ENCODE data around the gene MYL2. TPM values are rescaled to one million over a fixed set of nuclear protein-coding genes. Genes with fewer than 3 reads are reported as not detected.

The MYL2 gene
- total RNA-seq, 4 donors from 2014 or later, result not detected

DNA sequence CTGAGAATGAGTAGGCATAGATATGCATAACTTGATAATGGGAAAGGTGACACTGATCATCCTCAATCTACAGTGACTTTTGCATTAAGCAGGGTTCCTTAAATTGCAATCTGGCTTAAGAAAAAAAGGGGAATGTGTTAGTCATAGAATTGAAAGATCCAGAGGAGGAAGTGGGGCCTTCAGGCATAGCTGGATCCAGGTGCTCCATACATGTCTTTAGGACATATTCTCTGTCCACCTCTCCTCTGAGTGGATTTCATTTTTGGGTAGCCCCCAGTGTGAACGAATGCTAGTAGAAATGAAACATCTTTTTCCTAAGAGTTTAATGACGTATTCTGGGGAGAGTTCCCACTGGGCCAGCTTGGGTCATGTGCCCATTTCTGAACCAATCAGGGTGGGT lies 46.0 kb downstream of the MYL2 start:
- TF ChIP-seq, protein P1, sequence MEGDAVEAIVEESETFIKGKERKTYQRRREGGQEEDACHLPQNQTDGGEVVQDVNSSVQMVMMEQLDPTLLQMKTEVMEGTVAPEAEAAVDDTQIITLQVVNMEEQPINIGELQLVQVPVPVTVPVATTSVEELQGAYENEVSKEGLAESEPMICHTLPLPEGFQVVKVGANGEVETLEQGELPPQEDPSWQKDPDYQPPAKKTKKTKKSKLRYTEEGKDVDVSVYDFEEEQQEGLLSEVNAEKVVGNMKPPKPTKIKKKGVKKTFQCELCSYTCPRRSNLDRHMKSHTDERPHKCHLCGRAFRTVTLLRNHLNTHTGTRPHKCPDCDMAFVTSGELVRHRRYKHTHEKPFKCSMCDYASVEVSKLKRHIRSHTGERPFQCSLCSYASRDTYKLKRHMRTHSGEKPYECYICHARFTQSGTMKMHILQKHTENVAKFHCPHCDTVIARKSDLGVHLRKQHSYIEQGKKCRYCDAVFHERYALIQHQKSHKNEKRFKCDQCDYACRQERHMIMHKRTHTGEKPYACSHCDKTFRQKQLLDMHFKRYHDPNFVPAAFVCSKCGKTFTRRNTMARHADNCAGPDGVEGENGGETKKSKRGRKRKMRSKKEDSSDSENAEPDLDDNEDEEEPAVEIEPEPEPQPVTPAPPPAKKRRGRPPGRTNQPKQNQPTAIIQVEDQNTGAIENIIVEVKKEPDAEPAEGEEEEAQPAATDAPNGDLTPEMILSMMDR (IDR thresholded peaks at IDR 0.05), result no peak
- TF ChIP-seq POLR2A (IDR thresholded peaks at IDR 0.05), result no peak
- H3K27ac ChIP-seq, result no peak overlapping the region
- H3K36me3 ChIP-seq, result no peaks in the 10 kb centered on the region
- H3K4me1 ChIP-seq, result no peaks in the 10 kb centered on the region
- no peaks in the 10 kb centered on the region for H3K9me3 ChIP-seq
- no peak for DNase-seq
- H3K27me3 ChIP-seq, result no peaks in the 10 kb centered on the region
- no peak overlapping the region for H3K4me3 ChIP-seq

DNA sequence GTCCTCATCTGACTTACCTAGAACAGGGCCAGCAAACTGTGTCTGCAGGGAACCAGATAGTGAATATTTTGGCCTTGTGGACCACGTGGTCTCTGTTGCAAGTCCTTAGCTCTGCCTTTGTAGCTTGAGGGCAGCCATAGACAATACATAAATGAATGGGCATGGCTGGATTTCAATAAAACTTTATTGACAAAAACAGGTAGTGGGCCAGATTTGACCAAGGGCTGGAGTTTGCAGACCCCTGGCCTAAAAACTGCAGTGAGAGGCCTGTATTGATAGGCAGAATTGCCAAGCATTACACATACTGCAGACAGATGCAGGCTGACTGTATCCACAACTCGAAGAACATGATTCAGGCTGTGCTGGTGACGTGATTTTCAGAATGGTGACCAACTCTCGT lies 48.3 kb downstream of the MYL2 start:
- no peak for TF ChIP-seq POLR2A (IDR thresholded peaks at IDR 0.05)
- no peaks in the 10 kb centered on the region for H3K27me3 ChIP-seq
- H3K9me3 ChIP-seq, result no peaks in the 10 kb centered on the region
- H3K4me3 ChIP-seq, result no peak overlapping the region
- DNase-seq, result no peak
- H3K4me1 ChIP-seq, result no peaks in the 10 kb centered on the region
- no peak overlapping the region for H3K27ac ChIP-seq
- H3K36me3 ChIP-seq, result no peaks in the 10 kb centered on the region

DNA sequence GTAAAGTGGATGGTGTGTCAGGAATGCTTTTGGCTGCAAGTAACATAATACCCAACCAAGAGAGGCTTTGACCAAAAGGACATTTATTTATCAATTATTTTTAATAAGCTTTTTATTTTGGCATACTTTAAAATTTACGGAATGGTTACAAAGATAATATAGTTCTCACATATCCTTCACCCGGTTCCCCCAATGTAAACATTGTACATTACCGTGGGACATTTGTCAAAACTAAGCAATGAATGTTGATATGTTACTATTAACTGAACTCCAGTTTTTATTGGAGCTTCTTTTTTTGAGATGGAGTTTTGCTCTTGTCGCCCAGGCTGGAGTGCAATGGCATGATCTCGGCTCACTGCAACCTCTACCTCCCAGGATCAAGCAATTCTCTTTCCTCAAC lies 50.6 kb downstream of the MYL2 start:
- Histone ChIP-seq H3K4me3 (no peak overlapping the region), H3K27me3 (no peaks in the 10 kb centered on the region), H3K36me3 (no peaks in the 10 kb centered on the region), H3K9me3 (no peaks in the 10 kb centered on the region), H3K4me1 (no peaks in the 10 kb centered on the region), H3K27ac (no peak overlapping the region)
- DNase-seq, result no peak
- no peak for TF ChIP-seq POLR2A (IDR thresholded peaks at IDR 0.05)
- TF ChIP-seq, protein P1 (IDR thresholded peaks at IDR 0.05), result no peak

DNA sequence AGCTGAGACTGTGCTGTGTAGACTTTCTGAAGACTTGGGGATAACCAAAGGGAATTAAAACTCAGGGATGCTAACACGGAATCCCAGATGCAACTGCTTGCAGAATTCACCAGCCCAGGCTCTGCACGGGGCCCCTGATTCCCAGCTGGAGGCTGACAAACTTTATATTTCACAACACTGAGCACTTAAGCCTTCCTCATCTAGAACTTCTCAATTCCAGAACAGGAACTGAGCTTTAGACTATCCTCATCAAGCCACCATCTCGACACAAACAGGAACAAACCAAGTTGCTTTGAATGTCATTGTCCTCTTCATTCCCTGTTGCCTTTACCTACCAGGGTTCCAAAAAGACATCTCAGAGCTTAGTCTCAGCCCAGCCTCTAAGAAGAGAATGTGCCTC lies 51.4 kb downstream of the MYL2 start:
- DNase-seq, result no peak
- Histone ChIP-seq H3K27ac (no peak overlapping the region), H3K27me3 (no peaks in the 10 kb centered on the region), H3K4me1 (no peaks in the 10 kb centered on the region), H3K36me3 (no peaks in the 10 kb centered on the region), H3K9me3 (no peaks in the 10 kb centered on the region), H3K4me3 (no peak overlapping the region)
- TF ChIP-seq POLR2A (IDR thresholded peaks at IDR 0.05), result no peak
- TF ChIP-seq, protein P1 (IDR thresholded peaks at IDR 0.05), result no peak

DNA sequence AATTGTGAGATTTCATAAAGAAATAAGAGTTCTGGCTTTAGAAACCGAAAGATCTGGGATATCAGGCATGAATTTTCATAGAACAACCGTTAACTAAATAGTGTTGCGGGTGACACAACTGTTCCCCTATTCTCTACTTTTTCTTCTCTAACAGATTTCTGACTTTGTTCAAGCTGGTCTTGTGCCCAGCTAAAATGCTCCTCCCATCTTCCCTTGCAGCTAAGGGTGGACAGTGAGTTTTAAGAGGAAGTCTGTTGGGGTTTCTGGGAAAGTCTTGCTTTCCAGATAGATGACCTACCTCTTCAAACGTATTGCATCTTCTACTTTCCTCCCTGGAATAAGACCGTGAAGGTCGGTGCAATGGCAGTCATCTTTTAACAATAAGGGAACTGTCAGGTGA lies 54.9 kb downstream of the MYL2 start:
- no peaks in the 10 kb centered on the region for H3K9me3 ChIP-seq
- no peaks in the 10 kb centered on the region for H3K27me3 ChIP-seq
- H3K4me3 ChIP-seq, result no peak overlapping the region
- DNase-seq, result no peak
- H3K4me1 ChIP-seq, result no peaks in the 10 kb centered on the region
- H3K27ac ChIP-seq, result no peak overlapping the region
- no peaks in the 10 kb centered on the region for H3K36me3 ChIP-seq
- no peak for TF ChIP-seq POLR2A (IDR thresholded peaks at IDR 0.05)
- TF ChIP-seq, protein P1 (IDR thresholded peaks at IDR 0.05), result no peak

DNA sequence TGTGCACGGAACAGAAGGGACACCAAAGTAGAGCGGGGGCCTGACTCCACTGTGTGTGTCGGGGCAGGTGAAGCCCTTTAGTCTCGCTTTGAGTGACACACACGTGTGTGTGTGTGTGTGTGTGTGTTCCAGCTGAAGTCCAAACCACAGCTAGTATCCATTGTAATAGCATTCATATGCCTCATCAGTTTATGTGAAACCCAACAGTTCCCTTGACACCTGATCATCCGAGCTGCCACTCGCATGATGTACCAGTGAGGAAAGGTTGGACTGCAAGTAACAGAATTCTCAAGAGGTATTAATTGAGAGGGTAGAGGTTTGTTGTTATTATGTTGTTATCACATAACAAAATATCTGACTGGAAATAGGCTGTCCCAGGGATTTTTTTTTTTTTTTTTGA lies 57.2 kb downstream of the MYL2 start:
- no peak for DNase-seq
- no peaks in the 10 kb centered on the region for H3K36me3 ChIP-seq
- no peak for TF ChIP-seq POLR2A (IDR thresholded peaks at IDR 0.05)
- TF ChIP-seq, protein P1 (IDR thresholded peaks at IDR 0.05), result no peak
- no peak overlapping the region for H3K27ac ChIP-seq
- H3K27me3 ChIP-seq, result no peaks in the 10 kb centered on the region
- no peaks in the 10 kb centered on the region for H3K9me3 ChIP-seq
- H3K4me3 ChIP-seq, result no peak overlapping the region
- no peaks in the 10 kb centered on the region for H3K4me1 ChIP-seq
